GM12801 (cell line): Measurements from ENCODE around the gene CACNA1S.

ENCODE experiments used
- CTCF ChIP-seq: IDR thresholded peaks from one replicate; pipeline ENCODE4 v1.5.1; 2011; ENCODE audit warnings: control low read depth; ENCODE audit not compliant: insufficient read length; ENCODE audit errors: extremely low read depth

Gene CACNA1S

GRCh38 chr1:201077116-201077515 lies 35.1 kb downstream of the CACNA1S start:
- TF ChIP-seq CTCF: no peak

- no peak for TF ChIP-seq CTCF
Observed at GRCh38 chr1:201076092-201076491, 36.1 kb downstream of the CACNA1S start.

- TF ChIP-seq CTCF: no peak
Observed at GRCh38 chr1:201074018-201074417, 38.2 kb downstream of the CACNA1S start.

GRCh38 chr1:201072922-201073321 lies 39.3 kb downstream of the CACNA1S start:
- no peak for TF ChIP-seq CTCF

- TF ChIP-seq CTCF: no peak
Observed at GRCh38 chr1:201072149-201072548, 40.1 kb downstream of the CACNA1S start.

GRCh38 chr1:201069636-201070035 lies 42.6 kb downstream of the CACNA1S start:
- no peak for TF ChIP-seq CTCF

- no peak for TF ChIP-seq CTCF
Observed at GRCh38 chr1:201068976-201069375, 43.2 kb downstream of the CACNA1S start.

- no peak for TF ChIP-seq CTCF
Observed at GRCh38 chr1:201066986-201067385, 45.2 kb downstream of the CACNA1S start.
